Mononuclear cell (primary cell): ENCODE results near the gene ZNF17. TPM values are rescaled to one million over a fixed set of nuclear protein-coding genes. Genes with fewer than 3 reads are reported as not detected.
A peak's percentile ranks its signal among the peaks of the same experiment; 100 is the strongest.
"Not testable (repeated sequence)": the region's sequence is repeated elsewhere in the genome, so short reads cannot be mapped to it uniquely, and the experiment has no call there.

Experiments used
- H3K27me3 ChIP-seq: 2 replicates; pipeline ENCODE4 v1.6.0; 2011; ENCODE audit warnings: low read length, control low read depth; ENCODE audit not compliant: insufficient read depth
- H3K4me1 ChIP-seq: 2 replicates; pipeline ENCODE4 v1.5.1; 2011; ENCODE audit warnings: mild to moderate bottlenecking, low read length, control low read depth; ENCODE audit not compliant: insufficient read depth
- H3K4me3 ChIP-seq: 2 replicates; pipeline ENCODE4 v1.5.1; 2011; ENCODE audit warnings: mild to moderate bottlenecking, low read length, moderate library complexity
- H3K9me3 ChIP-seq: 2 replicates; pipeline ENCODE4 v1.5.1; 2011; ENCODE audit warnings: low read depth, mild to moderate bottlenecking, control low read depth, low read length
- total RNA-seq: library from RNA; depleted of rRNA; stranded (reverse); fragments of >200 nt; gene quantifications from one replicate; pipeline ENCODE4 v1.2.3, GENCODE V29; 2012

Gene ZNF17
- 8.1 TPM for total RNA-seq

DNA sequence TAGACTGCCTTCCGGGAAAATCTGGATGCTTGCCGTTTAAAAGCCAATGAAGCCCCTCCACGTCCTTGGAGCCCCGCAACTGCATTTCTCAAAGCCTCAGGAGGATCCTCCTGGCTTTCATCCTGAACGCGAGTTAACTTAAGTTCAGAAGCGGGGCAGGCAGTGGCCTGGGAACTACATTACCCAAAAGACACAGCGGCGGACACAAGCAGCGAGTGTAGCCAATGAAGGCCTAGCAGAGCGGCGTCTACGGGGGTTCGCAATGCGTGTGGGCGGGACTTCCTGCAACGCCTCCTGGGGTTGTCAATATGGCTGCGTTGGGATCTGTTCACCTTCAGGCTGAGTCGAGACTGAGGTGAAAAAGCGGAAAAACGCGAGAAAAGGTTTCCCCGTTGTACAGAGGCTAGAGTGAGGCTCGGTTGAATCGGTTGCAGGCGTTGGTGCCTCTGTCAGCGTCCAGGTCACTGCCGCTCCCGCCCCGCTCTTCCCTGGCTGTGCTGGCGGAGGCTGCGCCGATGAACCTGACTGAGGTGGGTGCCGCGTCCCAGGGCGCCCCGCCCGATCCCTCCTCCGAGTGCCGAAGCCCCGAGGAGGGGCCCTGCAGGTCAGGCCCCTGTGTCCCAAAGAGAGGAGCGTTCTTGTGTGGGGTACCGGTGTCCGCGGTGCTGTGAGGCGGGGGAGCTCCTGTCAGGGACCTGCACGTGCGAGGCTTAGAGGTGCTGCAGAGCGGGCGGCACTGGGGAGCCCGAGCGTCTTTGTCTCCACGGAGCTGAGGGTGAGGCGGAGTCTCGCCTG lies at the start of gene ZNF17:
TSS of gene ZNF17 (plus strand) at position 285 of the 795 bp plus-strand sequence. CDS start 2,455 bp downstream, outside the sequence.
- Histone ChIP-seq H3K9me3 (no peaks in the 10 kb centered on the region), H3K4me3 (peak within 1 kb of the TSS; percentile 84), H3K4me1 (peaks cover 15% of the 10 kb centered on the region), H3K27me3 (no peaks in the 10 kb centered on the region)

DNA sequence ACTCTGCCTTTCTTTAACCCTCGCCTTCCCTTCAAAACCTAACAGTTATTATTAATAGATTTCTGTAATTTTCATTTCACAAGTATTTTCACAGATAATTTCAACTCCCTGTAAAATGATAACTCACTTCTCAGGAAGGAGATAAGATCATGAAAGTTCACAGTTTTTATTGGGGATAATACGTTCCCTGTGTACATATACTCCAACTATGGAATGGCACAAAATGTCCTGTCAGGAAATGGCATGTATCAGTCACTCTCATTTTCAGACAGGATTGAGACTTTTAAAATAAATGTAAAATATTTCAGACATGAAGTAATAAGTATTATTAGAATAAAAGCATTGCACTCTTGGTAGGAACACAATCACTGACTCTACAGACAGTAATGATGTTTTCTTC lies 48.5 kb upstream of the ZNF17 start:
- no peak overlapping the region for H3K4me3 ChIP-seq
- peaks cover 19% of the 10 kb centered on the region for H3K9me3 ChIP-seq
- H3K27me3 ChIP-seq: no peaks in the 10 kb centered on the region
- H3K4me1 ChIP-seq: peaks cover 14% of the 10 kb centered on the region

DNA sequence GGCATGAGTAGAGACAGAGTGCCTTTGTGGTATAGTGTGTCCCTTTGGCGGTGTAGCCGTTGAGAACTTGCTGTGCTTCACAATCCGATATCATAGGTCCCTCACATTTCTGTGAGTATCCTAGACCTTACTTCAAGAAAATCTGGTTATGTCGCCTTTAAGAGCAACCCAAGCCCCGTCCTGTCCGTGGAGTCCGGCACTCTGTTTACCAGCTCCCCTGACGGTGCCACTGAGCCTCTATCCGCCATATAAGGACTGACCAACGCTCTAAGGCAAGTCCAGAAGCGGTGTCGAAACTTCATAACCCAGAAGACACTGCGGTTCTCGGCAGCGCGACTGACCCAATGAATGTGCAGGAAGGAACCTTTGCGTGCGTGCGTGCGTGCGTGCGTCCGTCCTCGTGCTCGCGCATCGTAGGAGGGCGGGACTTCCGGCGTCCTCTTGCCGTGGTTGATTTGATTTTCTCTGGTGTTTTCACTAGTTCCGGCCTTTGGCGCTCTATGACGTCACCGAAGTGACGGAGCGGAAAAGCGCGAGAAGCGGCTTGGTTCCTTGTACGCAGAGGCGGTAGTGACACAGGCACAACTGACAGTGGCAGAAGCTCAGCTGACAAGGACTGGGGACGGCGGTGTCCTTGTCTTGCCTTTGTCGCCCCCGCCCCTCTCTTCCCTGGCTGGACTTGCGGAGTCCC lies 47.8 kb upstream of the ZNF17 start, which contains the start of the genes TRAPPC2B and ZNF547:
TSS of gene TRAPPC2B (plus strand) at position 555 of the 691 bp plus-strand sequence. CDS start 1,283 bp downstream, outside the sequence.
TSS of gene ZNF547 (plus strand) at position 555 of the 691 bp plus-strand sequence. CDS start 5,005 bp downstream, outside the sequence.
- Histone ChIP-seq H3K4me3 (peak within 1 kb of the TSS; percentile 51), H3K27me3 (no peaks in the 10 kb centered on the region), H3K4me1 (peaks cover 14% of the 10 kb centered on the region), H3K9me3 (peaks cover 15% of the 10 kb centered on the region)

DNA sequence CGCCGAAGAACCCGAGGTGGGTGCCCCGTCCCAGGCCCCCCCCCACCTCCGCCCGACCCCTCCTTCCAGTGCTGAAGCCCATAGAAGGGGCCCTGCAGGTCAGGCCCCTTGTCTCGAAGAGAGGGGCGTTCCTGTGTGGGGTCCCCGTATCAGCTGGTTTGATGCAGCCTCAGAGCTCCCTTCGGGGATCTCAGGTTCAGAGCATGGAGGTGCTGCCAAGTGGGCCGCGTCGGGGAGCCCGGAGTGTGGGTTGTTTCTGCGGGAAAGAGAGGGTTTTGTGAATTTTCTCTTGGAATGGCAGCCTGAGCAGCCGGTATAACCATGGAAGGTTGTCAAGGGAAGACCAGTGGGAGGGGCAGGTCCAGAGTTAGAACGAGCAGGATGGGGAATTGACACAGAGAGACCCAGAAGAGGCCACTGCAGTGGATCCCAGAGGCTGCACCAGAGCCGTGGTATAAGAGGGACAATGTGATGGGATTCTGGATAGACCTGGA lies 47.2 kb upstream of the ZNF17 start:
- peaks cover 14% of the 10 kb centered on the region for H3K4me1 ChIP-seq
- no peaks in the 10 kb centered on the region for H3K27me3 ChIP-seq
- H3K9me3 ChIP-seq: peaks cover 10% of the 10 kb centered on the region
- peak overlapping the region; percentile 51 for H3K4me3 ChIP-seq

DNA sequence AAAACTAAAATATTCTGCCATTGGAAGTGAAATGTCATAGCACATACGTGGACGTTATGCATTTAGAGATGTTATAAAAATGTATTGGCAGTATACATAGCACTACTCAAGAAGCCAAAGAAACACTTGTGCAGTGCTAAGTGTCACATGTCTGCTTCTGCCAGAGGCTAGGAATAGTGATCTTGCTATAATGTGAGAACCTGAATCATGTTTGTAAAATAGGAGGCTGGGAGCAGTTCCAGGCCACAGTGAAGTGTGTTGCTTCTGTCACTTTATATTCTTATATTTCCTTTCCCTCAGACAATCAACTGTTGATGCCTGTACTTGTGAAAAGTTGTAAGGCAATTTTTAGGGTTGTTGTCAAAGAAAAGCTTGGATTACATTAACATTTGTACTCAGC lies 44.2 kb upstream of the ZNF17 start:
- Histone ChIP-seq H3K4me1 (peaks cover 14% of the 10 kb centered on the region), H3K27me3 (no peaks in the 10 kb centered on the region), H3K9me3 (no peaks in the 10 kb centered on the region), H3K4me3 (no peak overlapping the region)

DNA sequence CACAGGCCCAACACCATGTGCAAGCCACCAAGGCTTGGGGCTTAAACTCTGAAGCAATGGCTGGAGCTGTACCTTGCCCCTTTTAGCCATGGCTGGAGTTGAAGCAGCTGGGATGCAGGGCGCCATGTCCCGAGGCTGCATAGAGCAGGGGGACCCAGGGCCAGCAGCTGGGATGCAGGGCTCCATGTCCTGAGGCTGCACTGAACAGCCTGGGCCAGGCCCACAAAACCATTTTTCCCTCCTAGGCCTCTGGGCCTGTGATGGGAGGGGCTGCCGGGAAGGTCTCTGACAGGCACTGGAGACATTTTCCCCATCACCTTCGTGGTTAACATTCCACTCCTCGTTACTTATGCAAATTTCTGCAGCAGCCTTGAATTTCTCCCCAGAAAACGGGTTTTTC lies 36.8 kb upstream of the ZNF17 start:
- Histone ChIP-seq H3K4me1 (no peaks in the 10 kb centered on the region), H3K9me3 (peaks cover 27% of the 10 kb centered on the region), H3K4me3 (no peak overlapping the region), H3K27me3 (no peaks in the 10 kb centered on the region)

DNA sequence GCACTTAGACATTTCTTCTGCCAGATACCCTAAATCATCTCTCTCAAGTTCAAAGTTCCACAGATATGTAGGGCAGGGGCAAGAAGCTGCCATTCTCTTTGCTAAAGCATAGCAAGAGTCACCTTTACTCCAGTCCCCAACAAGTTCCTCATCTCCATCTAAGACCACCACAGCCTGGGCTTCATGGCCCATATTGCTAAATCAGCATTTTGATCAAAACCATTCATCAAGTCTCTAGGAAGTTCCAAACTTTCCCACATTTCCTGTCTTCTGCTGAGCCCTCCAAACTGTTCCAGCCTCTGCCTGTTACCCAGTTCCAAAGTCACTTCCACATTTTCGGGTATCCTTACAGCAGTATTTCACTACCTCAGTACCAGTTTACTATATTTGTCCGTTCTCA lies 36.3 kb upstream of the ZNF17 start:
- not testable (repeated sequence) for H3K4me3 ChIP-seq, H3K27me3 ChIP-seq, H3K4me1 ChIP-seq
- peaks cover 31% of the 10 kb centered on the region for H3K9me3 ChIP-seq

DNA sequence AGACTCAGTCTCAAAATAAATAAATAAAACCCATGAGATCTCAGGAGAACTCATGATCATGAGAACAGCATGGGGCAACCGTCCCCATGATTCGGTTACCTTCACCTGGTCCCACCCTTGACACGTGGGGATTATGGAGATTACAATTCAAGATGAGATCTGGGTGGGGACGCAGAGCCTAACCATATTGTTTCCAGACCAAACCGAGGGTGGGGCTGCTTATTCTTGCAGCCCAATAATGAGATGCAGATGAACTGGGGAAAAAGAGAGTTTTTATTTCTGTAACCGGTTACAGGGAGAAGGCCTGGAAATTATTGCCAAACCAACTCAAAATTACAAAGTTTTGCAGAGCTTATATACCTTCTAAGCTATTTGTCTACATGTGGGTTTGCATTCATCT lies 34.8 kb upstream of the ZNF17 start:
- Histone ChIP-seq H3K9me3 (peaks cover 32% of the 10 kb centered on the region), H3K27me3 (no peaks in the 10 kb centered on the region), H3K4me3 (no peak overlapping the region), H3K4me1 (no peaks in the 10 kb centered on the region)

DNA sequence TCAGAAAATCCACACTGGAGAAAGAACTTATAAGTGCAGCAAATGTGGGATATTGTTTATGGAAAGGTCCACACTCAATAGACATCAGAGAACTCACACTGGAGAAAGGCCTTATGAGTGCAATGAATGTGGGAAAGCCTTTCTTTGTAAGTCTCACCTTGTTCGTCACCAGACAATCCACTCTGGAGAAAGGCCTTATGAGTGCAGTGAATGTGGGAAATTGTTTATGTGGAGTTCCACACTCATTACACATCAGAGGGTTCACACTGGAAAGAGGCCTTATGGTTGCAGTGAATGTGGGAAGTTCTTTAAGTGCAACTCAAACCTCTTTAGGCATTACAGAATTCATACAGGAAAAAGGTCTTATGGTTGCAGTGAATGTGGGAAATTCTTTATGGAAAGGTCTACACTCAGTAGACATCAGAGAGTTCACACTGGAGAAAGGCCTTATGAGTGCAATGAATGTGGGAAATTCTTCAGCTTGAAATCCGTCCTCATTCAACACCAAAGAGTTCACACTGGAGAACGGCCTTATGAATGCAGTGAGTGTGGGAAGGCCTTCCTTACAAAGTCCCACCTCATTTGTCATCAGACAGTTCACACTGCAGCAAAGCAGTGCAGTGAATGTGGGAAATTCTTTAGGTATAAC lies 33.3 kb upstream of the ZNF17 start:
- Histone ChIP-seq H3K4me1 (no peaks in the 10 kb centered on the region), H3K4me3 (no peak overlapping the region), H3K27me3 (no peaks in the 10 kb centered on the region), H3K9me3 (peaks cover 32% of the 10 kb centered on the region)

DNA sequence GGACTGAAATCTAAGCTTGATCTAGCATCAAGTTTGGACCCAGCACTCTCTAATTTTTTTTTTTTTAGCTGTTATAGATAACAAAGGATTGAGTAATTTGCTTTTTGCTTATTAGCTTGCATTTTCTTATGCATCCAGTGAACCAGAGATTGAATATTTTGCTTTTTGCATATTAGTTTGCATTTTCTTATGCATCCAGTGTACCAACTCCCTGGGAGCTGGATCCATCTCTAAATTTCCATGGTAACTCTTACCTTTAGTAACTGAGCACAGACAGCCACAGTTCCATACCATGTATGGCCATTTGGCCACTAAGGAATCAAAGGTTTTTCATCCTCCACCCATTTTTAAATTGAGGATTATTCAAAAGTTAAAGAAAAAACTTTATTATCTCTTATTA lies 30.0 kb upstream of the ZNF17 start:
- Histone ChIP-seq H3K27me3 (no peaks in the 10 kb centered on the region), H3K4me3 (no peak overlapping the region), H3K4me1 (no peaks in the 10 kb centered on the region), H3K9me3 (peaks cover 32% of the 10 kb centered on the region)

DNA sequence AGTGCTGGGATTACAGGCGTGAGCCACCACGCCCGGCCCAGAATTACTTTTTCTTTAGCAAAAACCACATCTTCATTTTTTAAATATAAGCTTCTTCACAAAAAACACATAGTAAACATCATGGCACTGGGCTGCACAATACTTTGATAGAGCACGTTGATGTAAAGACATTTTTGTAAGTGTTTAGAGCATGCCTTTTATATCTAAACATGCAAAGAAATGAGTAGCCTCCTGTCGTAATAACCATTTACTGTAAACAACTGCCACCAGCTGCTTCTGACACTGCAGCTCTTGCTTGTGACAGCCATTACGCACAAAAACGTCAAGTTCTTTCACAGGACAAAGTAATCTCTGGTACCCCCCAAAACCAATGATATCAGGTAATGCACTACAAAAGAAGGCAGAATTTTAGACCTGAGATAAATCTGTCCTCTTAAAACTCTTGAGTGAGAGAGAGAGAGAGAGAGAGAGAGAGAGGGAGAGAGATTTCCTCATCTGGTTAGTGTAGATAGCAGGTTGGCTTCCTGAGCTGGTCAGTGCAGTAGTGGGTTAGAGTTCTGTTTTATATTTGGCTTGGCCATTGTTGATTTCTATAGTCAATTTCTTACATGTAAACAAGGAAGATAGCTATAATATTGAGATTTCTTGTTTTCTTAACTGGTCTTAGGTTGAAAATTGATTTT lies 28.0 kb upstream of the ZNF17 start:
- Histone ChIP-seq H3K27me3 (no peaks in the 10 kb centered on the region), H3K4me1 (no peaks in the 10 kb centered on the region), H3K4me3 (no peak overlapping the region), H3K9me3 (peaks cover 18% of the 10 kb centered on the region)

DNA sequence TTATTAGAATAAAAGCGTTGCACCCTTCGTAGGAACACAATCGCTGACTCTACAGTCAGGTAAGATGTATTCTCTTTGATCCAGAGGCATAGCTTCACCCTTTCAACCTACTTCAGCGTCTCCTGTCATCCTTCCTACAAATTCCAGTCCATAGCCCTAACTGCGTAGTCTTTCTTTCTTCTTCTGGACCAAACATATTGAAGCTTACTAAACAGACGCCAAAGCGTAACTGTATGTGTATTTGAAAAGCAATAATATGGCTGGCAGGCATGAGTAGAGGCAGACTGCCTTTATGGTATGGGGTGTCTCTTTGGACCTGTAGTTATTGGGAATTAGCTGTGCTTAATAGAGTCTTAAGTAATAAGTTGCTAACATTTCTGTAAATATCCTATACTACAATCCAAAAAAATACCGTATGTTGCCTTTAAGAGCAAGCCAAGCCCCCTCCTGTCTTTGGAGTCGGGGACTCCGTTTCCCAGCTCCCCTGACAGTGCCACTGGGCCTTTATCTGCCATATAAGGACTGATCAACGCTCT lies 21.7 kb upstream of the ZNF17 start:
- Histone ChIP-seq H3K27me3 (no peaks in the 10 kb centered on the region), H3K4me3 (peak overlapping the region; percentile 68), H3K4me1 (peaks cover 18% of the 10 kb centered on the region), H3K9me3 (no peaks in the 10 kb centered on the region)

DNA sequence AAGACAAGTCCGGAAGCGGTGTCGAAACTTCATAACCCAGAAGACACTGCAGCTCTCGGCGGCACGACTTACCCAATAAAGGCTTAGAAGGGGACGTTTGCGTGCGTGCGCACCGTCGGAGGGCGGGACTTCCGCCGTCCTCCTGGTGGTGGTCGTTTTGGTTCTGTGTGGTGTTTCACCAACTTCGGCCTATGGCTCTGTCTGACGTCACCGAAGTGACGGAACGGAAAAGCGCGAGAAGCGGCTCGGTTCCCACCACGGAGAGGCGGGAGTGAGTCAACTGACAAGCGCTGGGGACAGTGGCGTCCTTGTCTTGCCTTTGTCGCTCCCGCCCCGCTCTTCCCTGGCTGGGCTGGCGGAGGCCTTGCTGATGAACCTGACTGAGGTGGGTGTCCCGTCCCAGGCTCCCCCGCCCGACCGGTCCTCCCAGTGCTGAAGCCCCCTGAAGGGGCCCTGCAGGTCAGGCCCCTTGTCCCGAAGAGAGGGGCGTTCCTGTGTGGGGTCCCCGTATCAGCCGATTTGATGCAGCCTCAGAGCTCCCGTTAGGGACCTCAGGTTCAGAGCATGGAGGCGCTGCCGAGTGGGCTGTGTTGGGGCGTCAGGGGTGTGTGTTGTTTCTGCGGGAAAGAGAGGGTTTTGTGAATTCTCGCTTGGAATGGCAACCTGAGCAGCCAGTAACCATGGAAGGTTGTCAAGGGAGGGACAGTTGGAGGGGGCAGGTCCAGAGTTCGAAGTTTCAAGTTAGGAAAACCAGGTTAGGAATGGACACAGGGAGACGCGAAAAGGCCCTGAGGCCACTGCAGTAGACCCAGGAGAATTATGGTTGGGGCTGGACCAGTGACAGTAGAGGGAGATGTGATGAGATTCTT lies 21.0 kb upstream of the ZNF17 start, which contains the start of gene ZNF548:
TSS of gene ZNF548 (plus strand) at position 125 of the 869 bp plus-strand sequence. CDS start at position 371, 246 bp downstream.
- Histone ChIP-seq H3K27me3 (no peaks in the 10 kb centered on the region), H3K9me3 (no peaks in the 10 kb centered on the region), H3K4me1 (peaks cover 18% of the 10 kb centered on the region), H3K4me3 (peak within 1 kb of the TSS; percentile 68)
